Prostate gland (tissue), 2 donors: ENCODE results near the gene PPP4R3A.

Source experiments
- CTCF ChIP-seq, 4 experiments: fragments of 200-600 bp in 2 of 4; fragments of 450-650 bp in 2 of 4; sonication (generic) in 2 of 4; IDR thresholded peaks; 1 replicate in 3 of 4; 2 replicates in 1 of 4; pipeline ENCODE4 v1.5.1; 2016 to 2019; ENCODE audit warnings: antibody characterized with exemption in 4 of 4, mild to moderate bottlenecking in 2 of 4, moderate library complexity in 2 of 4
- POLR2AphosphoS5 ChIP-seq: sonication (generic); formaldehyde crosslinking; IDR thresholded peaks from one replicate; pipeline ENCODE4 v1.6.1; 2017; ENCODE audit warnings: antibody characterized with exemption

DNA sequence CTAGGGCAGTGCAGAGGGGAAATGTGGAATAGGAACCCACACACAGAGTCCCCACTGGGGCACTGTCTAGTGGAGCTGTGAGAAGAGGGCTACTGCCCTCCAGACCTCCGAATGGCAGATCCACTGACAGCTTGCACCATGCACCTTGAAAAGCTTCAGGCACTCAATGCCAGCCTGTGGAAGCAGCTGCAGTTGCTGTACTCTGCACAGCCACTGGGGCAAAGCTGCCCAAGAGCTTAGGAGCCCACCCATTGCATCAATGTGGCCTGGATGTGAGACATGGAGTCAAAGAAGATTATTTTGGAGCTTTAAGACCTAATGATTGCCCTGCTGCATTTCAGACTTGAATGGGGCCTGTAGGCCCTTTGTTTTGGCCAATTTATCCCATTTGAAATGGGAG is 70.8 kb downstream of the PPP4R3A start:
- TF ChIP-seq POLR2AphosphoS5 (no peak), CTCF (IDR thresholded peaks at IDR 0.05) (no peak)
